ENCODE data around the gene AGAP3. TPM values are rescaled to one million over a fixed set of nuclear protein-coding genes. Genes with fewer than 3 reads are reported as not detected.

Gene AGAP3
- total and polyA plus RNA-seq, 2 donors (not counting 1 experiment from before 2014, with no cell fraction given) = 21.1 to 22.3 TPM

DNA sequence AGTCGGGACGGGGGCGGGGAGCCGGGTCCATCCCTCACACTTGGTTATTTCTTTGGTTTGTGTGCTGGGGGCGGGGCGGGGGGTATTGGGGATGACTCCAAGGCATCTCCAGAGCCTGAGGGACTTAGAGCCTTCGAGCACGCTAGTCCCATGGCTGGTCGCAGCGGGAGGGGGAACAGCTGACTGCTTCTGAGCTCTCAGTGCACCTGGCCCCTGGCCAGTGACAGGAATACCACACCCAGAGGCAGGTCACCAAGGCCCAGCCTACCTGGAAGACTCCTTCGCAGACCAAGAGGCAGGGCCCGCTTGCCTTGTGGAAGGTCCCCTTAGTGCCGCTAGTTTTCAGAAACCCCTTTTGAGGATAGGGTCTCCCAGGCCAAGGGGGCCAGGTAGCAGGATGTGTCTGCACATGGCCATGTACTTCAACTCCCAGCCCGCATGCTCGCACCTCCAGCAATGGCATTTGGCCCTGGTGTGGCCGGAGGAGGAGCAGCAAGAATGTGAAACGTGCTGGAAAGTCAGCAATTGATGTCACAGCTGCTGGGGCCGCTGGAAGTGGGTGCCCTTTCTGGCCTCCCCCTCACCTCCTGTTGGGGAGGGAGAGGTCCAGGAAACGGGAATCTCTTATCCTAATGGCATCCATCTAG, 40.3 kb downstream of the AGAP3 start:
- Mint-ChIP-seq H3K9me3 (ENCODE audit: insufficient read depth) (no peaks in the 10 kb centered on the region), H3K27me3 (peaks cover 3% of the 10 kb centered on the region), H3K4me1 (peaks cover 3% of the 10 kb centered on the region), H3K27ac (no peak overlapping the region), H3K4me3 (no peak overlapping the region)
- 90% methylated on average over 11 of the region's 19 CpGs for WGBS (ENCODE audit: insufficient coverage)
- H3K9ac ChIP-seq (ENCODE audit: low read length) = no peak overlapping the region
- CTCF ChIA-PET = interaction anchor here (1.2 to 1.4 kb wide), 2 partner anchors 10 to 13 kb away, joined by 3 read pairs; no protein-coding TSS in a partner anchor
- H2AFZ ChIP-seq (ENCODE audit: insufficient read depth, low read depth, low read length, poor library complexity, severe bottlenecking) = no peak overlapping the region
- ATAC-seq (ENCODE audit: low read depth) (no peak), DNase-seq (no peak)
- no peak overlapping the region for H3K4me2 ChIP-seq (replicated peaks; ENCODE audit: low read depth, low read length, poor library complexity, severe bottlenecking)
- no peaks in the 10 kb centered on the region for H3K9me3 ChIP-seq (ENCODE audit: control extremely low read depth in 1 of 3, control insufficient read depth in 2 of 3, insufficient read depth in 1 of 3, low read length in 2 of 3)
- peaks cover 0 to 6% of the 10 kb centered on the region in 2 donors for H3K4me1 ChIP-seq (ENCODE audit: control insufficient read depth in 2 of 2, insufficient read depth in 2 of 2, low read length in 2 of 2)
- TF ChIP-seq EZH2 (IDR thresholded peaks at IDR 0.05; ENCODE audit: borderline replicate concordance, insufficient read depth, low read depth, low read length, poor library complexity, severe bottlenecking) = no peak
- TF ChIP-seq, protein P1, sequence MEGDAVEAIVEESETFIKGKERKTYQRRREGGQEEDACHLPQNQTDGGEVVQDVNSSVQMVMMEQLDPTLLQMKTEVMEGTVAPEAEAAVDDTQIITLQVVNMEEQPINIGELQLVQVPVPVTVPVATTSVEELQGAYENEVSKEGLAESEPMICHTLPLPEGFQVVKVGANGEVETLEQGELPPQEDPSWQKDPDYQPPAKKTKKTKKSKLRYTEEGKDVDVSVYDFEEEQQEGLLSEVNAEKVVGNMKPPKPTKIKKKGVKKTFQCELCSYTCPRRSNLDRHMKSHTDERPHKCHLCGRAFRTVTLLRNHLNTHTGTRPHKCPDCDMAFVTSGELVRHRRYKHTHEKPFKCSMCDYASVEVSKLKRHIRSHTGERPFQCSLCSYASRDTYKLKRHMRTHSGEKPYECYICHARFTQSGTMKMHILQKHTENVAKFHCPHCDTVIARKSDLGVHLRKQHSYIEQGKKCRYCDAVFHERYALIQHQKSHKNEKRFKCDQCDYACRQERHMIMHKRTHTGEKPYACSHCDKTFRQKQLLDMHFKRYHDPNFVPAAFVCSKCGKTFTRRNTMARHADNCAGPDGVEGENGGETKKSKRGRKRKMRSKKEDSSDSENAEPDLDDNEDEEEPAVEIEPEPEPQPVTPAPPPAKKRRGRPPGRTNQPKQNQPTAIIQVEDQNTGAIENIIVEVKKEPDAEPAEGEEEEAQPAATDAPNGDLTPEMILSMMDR (IDR thresholded peaks at IDR 0.05) = no peak
- H3K79me2 ChIP-seq (ENCODE audit: control insufficient read depth, insufficient read depth, low read length) = no peaks in the 10 kb centered on the region
- H3K27ac ChIP-seq (ENCODE audit: low read length in 2 of 2) = no peak overlapping the region
- intact Hi-C loops (cut with micrococcal nuclease) = no loop called here
- no peaks in the 10 kb centered on the region for H3K36me3 ChIP-seq (replicated peaks in 1 of 2; ENCODE audit: control extremely low read depth in 1 of 2, control insufficient read depth in 1 of 2, extremely low read depth in 1 of 2, insufficient read depth in 2 of 2, low read length in 1 of 2)
- no peak overlapping the region for H3K4me3 ChIP-seq (ENCODE audit: control extremely low read depth in 1 of 5, extremely low read depth in 1 of 5, insufficient read depth in 1 of 5, low read depth in 2 of 5, low read length in 4 of 5)
- no peaks in the 10 kb centered on the region for H3K27me3 ChIP-seq (replicated peaks in 1 of 4; ENCODE audit: control extremely low read depth in 1 of 4, control insufficient read depth in 3 of 4, insufficient read depth in 4 of 4, low read length in 3 of 4)
- POLR2A ChIA-PET = no interaction called here
- no peaks in the 10 kb centered on the region for H4K20me1 ChIP-seq (ENCODE audit: control insufficient read depth, insufficient read depth, low read length, poor library complexity, severe bottlenecking)

DNA sequence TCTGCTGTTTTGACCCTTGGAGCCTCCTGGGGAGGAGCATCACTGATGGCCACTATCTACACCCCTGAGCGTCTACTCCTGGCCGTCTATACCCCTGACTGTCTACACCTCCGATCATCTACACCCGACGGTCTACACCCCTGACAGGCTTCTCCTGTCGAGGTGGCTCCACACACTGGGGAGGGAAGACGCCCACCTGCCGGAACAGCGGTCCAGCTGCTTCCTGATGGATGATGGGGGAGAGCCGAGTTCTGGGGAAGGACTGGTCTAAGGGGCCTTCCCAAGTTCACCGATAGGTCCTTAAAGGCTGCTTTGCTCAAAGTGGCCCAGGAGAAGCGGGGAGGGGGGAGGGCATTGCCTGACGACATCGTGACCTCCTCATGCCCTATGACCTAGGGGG, 41.9 kb downstream of the AGAP3 start:
- ChIA-PET CTCF (interaction anchor here (1.4 kb wide), 1 partner anchor 8 kb away, joined by 3 read pairs; no protein-coding TSS in a partner anchor), POLR2A (no interaction called here)
- Histone ChIP-seq H3K4me1 (ENCODE audit: control insufficient read depth in 2 of 2, insufficient read depth in 2 of 2, low read length in 2 of 2) (peaks cover 0 to 6% of the 10 kb centered on the region in 2 donors), H3K36me3 (replicated peaks in 1 of 2; ENCODE audit: control extremely low read depth in 1 of 2, control insufficient read depth in 1 of 2, extremely low read depth in 1 of 2, insufficient read depth in 2 of 2, low read length in 1 of 2) (no peaks in the 10 kb centered on the region), H3K4me3 (ENCODE audit: control extremely low read depth in 1 of 5, extremely low read depth in 1 of 5, insufficient read depth in 1 of 5, low read depth in 2 of 5, low read length in 4 of 5) (no peak overlapping the region), H3K79me2 (ENCODE audit: control insufficient read depth, insufficient read depth, low read length) (no peaks in the 10 kb centered on the region), H2AFZ (ENCODE audit: insufficient read depth, low read depth, low read length, poor library complexity, severe bottlenecking) (no peak overlapping the region), H3K9me3 (ENCODE audit: control extremely low read depth in 1 of 3, control insufficient read depth in 2 of 3, insufficient read depth in 1 of 3, low read length in 2 of 3) (no peaks in the 10 kb centered on the region), H3K27me3 (replicated peaks in 1 of 4; ENCODE audit: control extremely low read depth in 1 of 4, control insufficient read depth in 3 of 4, insufficient read depth in 4 of 4, low read length in 3 of 4) (no peaks in the 10 kb centered on the region), H4K20me1 (ENCODE audit: control insufficient read depth, insufficient read depth, low read length, poor library complexity, severe bottlenecking) (no peaks in the 10 kb centered on the region), H3K27ac (ENCODE audit: low read length in 2 of 2) (no peak overlapping the region), H3K9ac (ENCODE audit: low read length) (no peak overlapping the region), H3K4me2 (replicated peaks; ENCODE audit: low read depth, low read length, poor library complexity, severe bottlenecking) (no peak overlapping the region)
- peaks cover 3% of the 10 kb centered on the region for H3K27me3 Mint-ChIP-seq
- DNase-seq (no peak), ATAC-seq (ENCODE audit: low read depth) (no peak)
- peaks cover 3% of the 10 kb centered on the region for H3K4me1 Mint-ChIP-seq
- TF ChIP-seq, protein P1 (IDR thresholded peaks at IDR 0.05) = no peak
- TF ChIP-seq EZH2 (IDR thresholded peaks at IDR 0.05; ENCODE audit: borderline replicate concordance, insufficient read depth, low read depth, low read length, poor library complexity, severe bottlenecking) = no peak
- WGBS (ENCODE audit: insufficient coverage) = 84% methylated on average over 8 of the region's 14 CpGs
- H3K27ac Mint-ChIP-seq = no peak overlapping the region
- no peak overlapping the region for H3K4me3 Mint-ChIP-seq
- no peaks in the 10 kb centered on the region for H3K9me3 Mint-ChIP-seq (ENCODE audit: insufficient read depth)
- intact Hi-C loops (cut with micrococcal nuclease) = no loop called here
